Astrocyte of the cerebellum (primary cell): ENCODE measurements around the gene ANGPT4.
A peak's percentile ranks its signal among the peaks of the same experiment; 100 is the strongest.
"Not testable (repeated sequence)": the region's sequence is repeated elsewhere in the genome, so short reads cannot be mapped to it uniquely, and the experiment has no call there.

Source experiments
- DNase-seq: peaks from one replicate; pipeline ENCODE4 v3.0.0-alpha.2; 2011; ENCODE audit warnings: low read depth
- H3K4me3 ChIP-seq: 2 replicates; pipeline ENCODE4 v1.5.1; 2011; ENCODE audit warnings: mild to moderate bottlenecking, low read depth, low read length, moderate library complexity
- CTCF ChIP-seq: IDR thresholded peaks from 2 replicates; pipeline ENCODE4 v1.5.1; 2012; ENCODE audit warnings: low read length, low read depth, moderate library complexity, mild to moderate bottlenecking; ENCODE audit errors: missing control alignments
- in situ Hi-C: cut with HindIII; loops from 2 replicates; pipeline ENCODE4 v1.10.0; 2017; ENCODE audit warnings: low sequenced_read_pairs

ANGPT4 gene

GRCh38 chr20:833121-833449 lies 83.0 kb downstream of the ANGPT4 start:
- in situ Hi-C loops = no loop called here
- TF ChIP-seq CTCF = no peak

GRCh38 chr20:831956-832355 lies 84.2 kb downstream of the ANGPT4 start:
- DNase-seq = no peak
- in situ Hi-C loops = no loop called here
- no peak for TF ChIP-seq CTCF
- H3K4me3 ChIP-seq = no peak overlapping the region

More at GRCh38 chr20:833121-833449, 83.0 kb downstream of the ANGPT4 start:
- H3K4me3 ChIP-seq = peak overlapping the region; percentile 88
- no peak for DNase-seq

- no peak for DNase-seq
- TF ChIP-seq CTCF = no peak
- no peak overlapping the region for H3K4me3 ChIP-seq
- in situ Hi-C loops = no loop called here
Measured at GRCh38 chr20:831251-831650, 84.9 kb downstream of the ANGPT4 start.

GRCh38 chr20:830011-830521 lies 86.1 kb downstream of the ANGPT4 start:
- no peak for DNase-seq
- no peak for TF ChIP-seq CTCF
- H3K4me3 ChIP-seq = no peak overlapping the region
- in situ Hi-C loops = no loop called here

- TF ChIP-seq CTCF = no peak
- DNase-seq = no peak
- in situ Hi-C loops = no loop called here
- H3K4me3 ChIP-seq = no peak overlapping the region
Measured at GRCh38 chr20:829551-829950, 86.6 kb downstream of the ANGPT4 start.

GRCh38 chr20:828987-829386 lies 87.1 kb downstream of the ANGPT4 start:
- no peak for TF ChIP-seq CTCF
- in situ Hi-C loops = no loop called here
- no peak for DNase-seq
- H3K4me3 ChIP-seq = no peak overlapping the region

- in situ Hi-C loops, H3K4me3 ChIP-seq, DNase-seq: not testable (repeated sequence)
Measured at GRCh38 chr20:827981-828380, 88.2 kb downstream of the ANGPT4 start.
